ENCODE measurements around the gene GOSR2. TPM values are rescaled to one million over a fixed set of nuclear protein-coding genes. Genes with fewer than 3 reads are reported as not detected.
A peak's percentile ranks its signal among the peaks of the same experiment; 100 is the strongest.

GOSR2 gene
- total and polyA plus RNA-seq, 9 of the 15 experiments (the other 6 are each of a cell fraction or from before 2014, with no cell fraction given) = 32.7 to 96.3 (median 48.9) TPM

DNA sequence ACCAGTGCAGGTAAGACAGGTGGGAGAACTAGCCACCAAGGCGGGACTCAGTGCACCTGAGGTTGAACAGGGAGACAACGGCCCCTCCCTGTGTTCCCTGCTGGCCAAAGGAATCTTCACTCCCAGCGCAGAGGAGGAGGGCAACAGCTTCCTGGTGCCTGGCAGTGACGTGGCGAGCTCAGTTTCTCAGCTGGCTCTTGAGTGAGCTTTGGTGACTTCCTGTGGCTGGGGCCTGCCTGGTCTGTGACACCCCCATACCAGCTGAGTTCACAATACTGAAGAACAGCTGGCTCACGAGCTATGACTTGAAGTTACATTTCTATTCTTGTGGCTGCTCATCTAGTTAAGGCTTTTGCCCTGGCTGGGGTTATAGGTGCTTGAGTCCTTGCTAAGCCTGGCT is 45.5 kb upstream of the GOSR2 start:
- FAIRE-seq = peak; percentile 19
- Histone ChIP-seq H3K4me3 (no peak overlapping the region), H3K9ac (ENCODE audit: insufficient read depth in 1 of 2, low read depth in 2 of 2, low read length in 2 of 2) (peak overlapping the region in 1 of 2 experiments; percentile 27; a peak in 1 of 4 replicates), H3K36me3 (ENCODE audit: control insufficient read depth, insufficient read depth, low read length) (no peaks in the 10 kb centered on the region), H3K9me1 (ENCODE audit: control insufficient read depth, insufficient read depth, low read length) (no peaks in the 10 kb centered on the region), H4K20me1 (replicated peaks; ENCODE audit: control insufficient read depth, insufficient read depth, low read length) (no peaks in the 10 kb centered on the region), H3K4me1 (replicated peaks in 1 of 2; ENCODE audit: control insufficient read depth in 2 of 2, insufficient read depth in 2 of 2, low read length in 2 of 2) (peaks cover 0 to 11% of the 10 kb centered on the region in 2 experiments; a peak in 2 of 5 replicates), H3K4me2 (ENCODE audit: insufficient read depth, low read length) (no peak overlapping the region), H3K9me3 (replicated peaks; ENCODE audit: control insufficient read depth, insufficient read depth, low read depth, low read length) (no peaks in the 10 kb centered on the region), H3K27ac (ENCODE audit: extremely low read depth, low read depth, low read length) (no peak overlapping the region), H3K27me3 (ENCODE audit: control insufficient read depth in 2 of 2, insufficient read depth in 2 of 2, low read length in 2 of 2) (peaks cover 3 to 26% of the 10 kb centered on the region in 2 experiments; a peak in 4 of 5 replicates), H2AFZ (ENCODE audit: low read depth, low read length) (no peak overlapping the region), H3K79me2 (ENCODE audit: control insufficient read depth, insufficient read depth, low read length) (no peaks in the 10 kb centered on the region)
- POLR2A ChIA-PET = interaction anchor here (0.7 to 2.1 kb wide), 3 partner anchors 10 to 15 kb away, joined by 3 to 7 read pairs (median 4); no protein-coding TSS in a partner anchor
- intact Hi-C loops (cut with micrococcal nuclease) (no loop called here), in situ Hi-C loops (cut with MboI) (no loop called here)
- no peak for ATAC-seq
- DNase-seq (ENCODE audit: extremely low read depth in 1 of 4, low spot score in 3 of 4) = no peak
- 2% methylated on average over 6 of the region's 6 CpGs for WGBS (ENCODE audit: insufficient coverage, low coverage, missing lambda C conversion rate)
- CTCF ChIA-PET (ENCODE audit: low intra/inter-chr PET ratio) = no interaction called here
- no TSS peak for BruUV-seq (replicated peaks)
- TF ChIP-seq ZC3H8 (IDR thresholded peaks at IDR 0.05) (no peak), RBFOX2 (IDR thresholded peaks at IDR 0.05; ENCODE audit: low read depth, low read length) (no peak), COPS2 (conservative IDR thresholded peaks at IDR 0.05) (no peak), ZNF3 (CRISPR knock-in tag; IDR thresholded peaks at IDR 0.05) (no peak), ZNF717 (CRISPR knock-in tag; IDR thresholded peaks at IDR 0.05) (no peak), MCM3 (IDR thresholded peaks at IDR 0.05) (no peak), HSF4 (CRISPR knock-in tag; IDR thresholded peaks at IDR 0.05; ENCODE audit: borderline replicate concordance) (no peak), MCM5 (IDR thresholded peaks at IDR 0.05; ENCODE audit: low read depth) (no peak), MCM2 (IDR thresholded peaks at IDR 0.05; ENCODE audit: low read depth) (no peak), CBX1 (IDR thresholded peaks at IDR 0.05; ENCODE audit: low read depth) (no peak), HINFP (tag; conservative IDR thresholded peaks at IDR 0.05; ENCODE audit: low read depth) (no peak), GATAD2A (IDR thresholded peaks at IDR 0.05) (no peak), XRCC5 (IDR thresholded peaks at IDR 0.05; ENCODE audit: low read depth, low read length) (no peak), RBM17 (IDR thresholded peaks at IDR 0.05; ENCODE audit: borderline replicate concordance, low read depth, low read length) (no peak)
- TF ChIP-seq, protein P1, sequence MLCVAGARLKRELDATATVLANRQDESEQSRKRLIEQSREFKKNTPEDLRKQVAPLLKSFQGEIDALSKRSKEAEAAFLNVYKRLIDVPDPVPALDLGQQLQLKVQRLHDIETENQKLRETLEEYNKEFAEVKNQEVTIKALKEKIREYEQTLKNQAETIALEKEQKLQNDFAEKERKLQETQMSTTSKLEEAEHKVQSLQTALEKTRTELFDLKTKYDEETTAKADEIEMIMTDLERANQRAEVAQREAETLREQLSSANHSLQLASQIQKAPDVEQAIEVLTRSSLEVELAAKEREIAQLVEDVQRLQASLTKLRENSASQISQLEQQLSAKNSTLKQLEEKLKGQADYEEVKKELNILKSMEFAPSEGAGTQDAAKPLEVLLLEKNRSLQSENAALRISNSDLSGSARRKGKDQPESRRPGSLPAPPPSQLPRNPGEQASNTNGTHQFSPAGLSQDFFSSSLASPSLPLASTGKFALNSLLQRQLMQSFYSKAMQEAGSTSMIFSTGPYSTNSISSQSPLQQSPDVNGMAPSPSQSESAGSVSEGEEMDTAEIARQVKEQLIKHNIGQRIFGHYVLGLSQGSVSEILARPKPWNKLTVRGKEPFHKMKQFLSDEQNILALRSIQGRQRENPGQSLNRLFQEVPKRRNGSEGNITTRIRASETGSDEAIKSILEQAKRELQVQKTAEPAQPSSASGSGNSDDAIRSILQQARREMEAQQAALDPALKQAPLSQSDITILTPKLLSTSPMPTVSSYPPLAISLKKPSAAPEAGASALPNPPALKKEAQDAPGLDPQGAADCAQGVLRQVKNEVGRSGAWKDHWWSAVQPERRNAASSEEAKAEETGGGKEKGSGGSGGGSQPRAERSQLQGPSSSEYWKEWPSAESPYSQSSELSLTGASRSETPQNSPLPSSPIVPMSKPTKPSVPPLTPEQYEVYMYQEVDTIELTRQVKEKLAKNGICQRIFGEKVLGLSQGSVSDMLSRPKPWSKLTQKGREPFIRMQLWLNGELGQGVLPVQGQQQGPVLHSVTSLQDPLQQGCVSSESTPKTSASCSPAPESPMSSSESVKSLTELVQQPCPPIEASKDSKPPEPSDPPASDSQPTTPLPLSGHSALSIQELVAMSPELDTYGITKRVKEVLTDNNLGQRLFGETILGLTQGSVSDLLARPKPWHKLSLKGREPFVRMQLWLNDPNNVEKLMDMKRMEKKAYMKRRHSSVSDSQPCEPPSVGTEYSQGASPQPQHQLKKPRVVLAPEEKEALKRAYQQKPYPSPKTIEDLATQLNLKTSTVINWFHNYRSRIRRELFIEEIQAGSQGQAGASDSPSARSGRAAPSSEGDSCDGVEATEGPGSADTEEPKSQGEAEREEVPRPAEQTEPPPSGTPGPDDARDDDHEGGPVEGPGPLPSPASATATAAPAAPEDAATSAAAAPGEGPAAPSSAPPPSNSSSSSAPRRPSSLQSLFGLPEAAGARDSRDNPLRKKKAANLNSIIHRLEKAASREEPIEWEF (CRISPR knock-in tag; IDR thresholded peaks at IDR 0.05) = no peak
